Sigmoid colon (tissue), 7 donors: ENCODE measurements around the gene SVOPL. TPM values are rescaled to one million over a fixed set of nuclear protein-coding genes. Genes with fewer than 3 reads are reported as not detected.

Source experiments
- DNase-seq: peaks from one replicate; pipeline ENCODE4 v3.0.0-alpha.2; 2019
- H3K27ac ChIP-seq, 4 donors: fragments of 200-600 bp; sonication (generic); one replicate each; pipeline ENCODE4 v1.5.1; 2016 to 2019; ENCODE audit warnings: mild to moderate bottlenecking in 1 of 4
- H3K27me3 ChIP-seq, 3 donors: fragments of 200-600 bp; sonication (generic); one replicate each; pipeline ENCODE4 v1.5.1; 2019; ENCODE audit warnings: mild to moderate bottlenecking in 1 of 3
- H3K36me3 ChIP-seq, 4 donors: fragments of 200-600 bp; sonication (generic); one replicate each; pipeline ENCODE4 v1.5.1; 2016 to 2019
- H3K4me1 ChIP-seq, 4 donors: fragments of 200-600 bp; sonication (generic); one replicate each; pipeline ENCODE4 v1.5.1; 2017 to 2019
- H3K4me3 ChIP-seq, 4 donors: fragments of 200-600 bp; sonication (generic); one replicate each; pipeline ENCODE4 v1.5.1; 2017 to 2019; ENCODE audit warnings: mild to moderate bottlenecking in 2 of 4, moderate library complexity in 1 of 4
- H3K9me3 ChIP-seq, 4 donors: fragments of 200-600 bp in 3 of 4; sonication (generic) in 3 of 4; one replicate each; pipeline versions ENCODE4 v1.5.1 to v1.6.1; 2013 to 2019
- EP300 ChIP-seq, 4 donors: sonication (generic); formaldehyde crosslinking; IDR thresholded peaks; one replicate each; pipeline ENCODE4 v1.6.1; 2017; ENCODE audit warnings: antibody characterized with exemption in 4 of 4
- POLR2A ChIP-seq, 2 donors: fragments of 450-650 bp; IDR thresholded peaks; one replicate each; pipeline ENCODE4 v1.6.1; 2016; ENCODE audit warnings: antibody characterized with exemption in 2 of 2, mild to moderate bottlenecking in 2 of 2, moderate library complexity in 2 of 2
- POLR2AphosphoS5 ChIP-seq, 4 donors: sonication (generic); formaldehyde crosslinking; IDR thresholded peaks; one replicate each; pipeline ENCODE4 v1.6.1; 2017; ENCODE audit warnings: antibody characterized with exemption in 4 of 4
- WGBS, 2 donors: extraction: QIAGEN DNeasy Blood & Tissue Kit; methylation state at CpG; one replicate each; pipeline ENCODE4 v1.1.7; 2013; 5-methylcytosine and 5-hydroxymethylcytosine counted together
- intact Hi-C: fragments of 100-400 bp; cut with DNase I; formaldehyde crosslinking; loops from one replicate; pipeline ENCODE4 v1.15.1; 2023
- polyA plus RNA-seq, 3 donors: library from polyadenylated mRNA; stranded (reverse); fragments of 200-250 nt; gene quantifications; one replicate each; pipeline ENCODE4 v1.2.3, GENCODE V29; 2013
- total RNA-seq, 4 donors: library from RNA; depleted of rRNA; stranded (reverse); fragments of >200 nt; gene quantifications; one replicate each; pipeline ENCODE4 v1.1.0, GENCODE V29; 2016
- TF ChIP-seq, protein P1 (sequence below), 4 experiments: fragments of 450-650 bp in 3 of 4; fragments of 200-600 bp in 1 of 4; IDR thresholded peaks; one replicate each; pipeline ENCODE4 v1.5.1; 2016 to 2019; ENCODE audit warnings: antibody characterized with exemption in 4 of 4, mild to moderate bottlenecking in 3 of 4, moderate library complexity in 2 of 4
- donor health status: healthy with polysubstance abuse.
- donor health status: Bipolar disorder and iron deficiency.
- donor health status: healthy.

SVOPL gene
- total and polyA plus RNA-seq, 7 donors: 1.8 to 2.3 TPM; not detected in 5

DNA sequence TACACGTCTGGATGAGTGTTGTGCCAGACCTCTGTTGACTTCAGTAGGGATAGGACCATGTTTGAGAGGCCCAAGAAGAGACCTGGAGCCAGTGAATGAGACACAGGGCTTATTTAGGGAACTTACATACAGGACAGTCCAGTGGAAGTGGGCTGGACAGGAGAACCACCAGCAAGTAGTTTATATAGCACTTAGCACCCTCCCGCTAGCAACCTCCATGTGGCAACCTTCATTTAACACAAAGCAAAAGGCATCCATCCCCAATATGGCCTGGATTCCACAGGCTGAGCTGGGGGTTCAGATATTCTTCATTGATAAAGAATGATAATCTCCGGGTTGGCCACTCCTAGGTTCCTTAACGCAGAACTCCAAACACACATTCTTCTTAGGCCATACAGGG, 147.4 kb downstream of the SVOPL start:
- TF ChIP-seq, protein P1, sequence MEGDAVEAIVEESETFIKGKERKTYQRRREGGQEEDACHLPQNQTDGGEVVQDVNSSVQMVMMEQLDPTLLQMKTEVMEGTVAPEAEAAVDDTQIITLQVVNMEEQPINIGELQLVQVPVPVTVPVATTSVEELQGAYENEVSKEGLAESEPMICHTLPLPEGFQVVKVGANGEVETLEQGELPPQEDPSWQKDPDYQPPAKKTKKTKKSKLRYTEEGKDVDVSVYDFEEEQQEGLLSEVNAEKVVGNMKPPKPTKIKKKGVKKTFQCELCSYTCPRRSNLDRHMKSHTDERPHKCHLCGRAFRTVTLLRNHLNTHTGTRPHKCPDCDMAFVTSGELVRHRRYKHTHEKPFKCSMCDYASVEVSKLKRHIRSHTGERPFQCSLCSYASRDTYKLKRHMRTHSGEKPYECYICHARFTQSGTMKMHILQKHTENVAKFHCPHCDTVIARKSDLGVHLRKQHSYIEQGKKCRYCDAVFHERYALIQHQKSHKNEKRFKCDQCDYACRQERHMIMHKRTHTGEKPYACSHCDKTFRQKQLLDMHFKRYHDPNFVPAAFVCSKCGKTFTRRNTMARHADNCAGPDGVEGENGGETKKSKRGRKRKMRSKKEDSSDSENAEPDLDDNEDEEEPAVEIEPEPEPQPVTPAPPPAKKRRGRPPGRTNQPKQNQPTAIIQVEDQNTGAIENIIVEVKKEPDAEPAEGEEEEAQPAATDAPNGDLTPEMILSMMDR (IDR thresholded peaks at IDR 0.05): no peak
- TF ChIP-seq EP300 (IDR thresholded peaks at IDR 0.05) (no peak), POLR2AphosphoS5 (IDR thresholded peaks at IDR 0.05) (no peak), POLR2A (IDR thresholded peaks at IDR 0.05) (no peak)
- peaks cover 0 to 82% (median 57%) of the 10 kb centered on the region in 4 donors for H3K36me3 ChIP-seq
- H3K4me1 ChIP-seq: no peaks in the 10 kb centered on the region
- H3K27ac ChIP-seq: no peak overlapping the region
- intact Hi-C loops: no loop called here
- no peaks in the 10 kb centered on the region for H3K27me3 ChIP-seq
- H3K9me3 ChIP-seq: peaks cover 0 to 31% (median 24%) of the 10 kb centered on the region in 4 donors
- no peak for DNase-seq
- WGBS, 2 donors: 98% methylated on average over 4 of the region's 4 CpGs
- H3K4me3 ChIP-seq: no peak overlapping the region

DNA sequence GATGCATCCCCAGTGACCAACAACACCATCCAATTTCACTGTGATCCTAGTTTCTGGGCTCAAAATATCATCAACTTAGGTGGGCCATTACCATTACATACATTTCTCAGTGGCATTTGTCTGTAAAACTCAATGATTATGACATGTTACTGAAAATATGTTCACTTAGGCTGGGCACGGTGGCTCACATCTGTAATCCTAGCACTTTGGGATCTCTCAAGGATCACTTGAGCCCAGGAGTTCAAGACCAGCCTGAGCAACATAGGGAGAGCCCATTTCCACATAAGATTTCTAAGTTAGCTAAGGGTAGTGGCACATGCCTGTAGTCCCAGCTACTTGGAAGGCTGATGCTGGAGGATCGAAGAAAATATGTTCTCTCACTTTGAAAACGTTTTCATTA, 150.1 kb downstream of the SVOPL start:
- Histone ChIP-seq H3K4me3 (no peak overlapping the region), H3K4me1 (no peaks in the 10 kb centered on the region), H3K36me3 (peaks cover 0 to 64% (median 38%) of the 10 kb centered on the region in 4 donors), H3K27ac (no peak overlapping the region), H3K9me3 (peaks cover 0 to 7% (median 3%) of the 10 kb centered on the region in 4 donors), H3K27me3 (no peaks in the 10 kb centered on the region)
- TF ChIP-seq POLR2A (IDR thresholded peaks at IDR 0.05) (no peak), EP300 (IDR thresholded peaks at IDR 0.05) (no peak), POLR2AphosphoS5 (IDR thresholded peaks at IDR 0.05) (no peak)
- TF ChIP-seq, protein P1 (IDR thresholded peaks at IDR 0.05): no peak
- 96 to 97% methylated on average over 3 of the region's 3 CpGs for WGBS, 2 donors
- intact Hi-C loops: no loop called here
- no peak for DNase-seq

DNA sequence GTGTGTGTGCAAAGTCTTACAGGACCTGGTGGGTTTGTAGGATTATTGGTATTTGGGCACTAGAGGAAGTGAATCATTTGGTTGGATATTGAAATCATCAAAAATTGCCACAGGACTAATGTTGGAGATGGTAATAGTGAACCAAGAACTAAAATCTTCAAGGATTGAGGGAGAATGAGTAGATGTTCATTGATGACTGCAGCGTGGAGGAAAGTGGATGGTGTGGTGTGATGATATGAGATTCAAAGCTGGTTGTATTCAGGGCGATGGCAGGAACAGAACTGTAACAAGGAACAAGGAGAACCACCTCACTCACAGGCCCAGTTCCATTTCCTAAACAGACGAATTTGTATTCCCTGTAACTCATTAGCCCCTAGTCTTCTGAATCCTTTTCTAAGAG, 150.8 kb downstream of the SVOPL start:
- TF ChIP-seq, protein P1 (IDR thresholded peaks at IDR 0.05): no peak
- TF ChIP-seq POLR2AphosphoS5 (IDR thresholded peaks at IDR 0.05): no peak
- TF ChIP-seq EP300 (IDR thresholded peaks at IDR 0.05): no peak
- no peak for TF ChIP-seq POLR2A (IDR thresholded peaks at IDR 0.05)
- 96% methylated on average over 3 of the region's 3 CpGs for WGBS, 2 donors
- no peaks in the 10 kb centered on the region for H3K4me1 ChIP-seq
- DNase-seq: no peak
- H3K36me3 ChIP-seq: peaks cover 0 to 59% (median 31%) of the 10 kb centered on the region in 4 donors
- no peaks in the 10 kb centered on the region for H3K27me3 ChIP-seq
- H3K27ac ChIP-seq: no peak overlapping the region
- intact Hi-C loops: no loop called here
- no peak overlapping the region for H3K4me3 ChIP-seq
- peaks cover 0 to 4% (median 1%) of the 10 kb centered on the region in 4 donors for H3K9me3 ChIP-seq

DNA sequence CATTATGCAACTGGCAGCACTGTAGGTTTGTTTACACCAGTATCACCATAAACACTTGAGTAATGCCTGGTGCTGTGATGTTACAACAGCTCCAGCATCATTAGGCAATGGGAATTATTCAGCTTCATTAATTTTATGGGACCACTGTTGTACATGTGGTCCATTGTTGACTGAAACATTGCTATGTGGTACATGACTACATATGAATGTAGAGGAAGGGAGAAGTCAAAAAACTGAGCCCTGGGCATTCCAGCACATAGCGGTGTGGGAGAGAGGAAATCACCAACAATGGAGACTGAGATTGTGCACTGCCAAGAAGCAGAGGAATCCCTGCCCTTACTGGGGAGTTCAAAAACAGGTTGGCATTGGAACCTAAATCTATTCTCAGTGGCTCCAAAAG, 152.1 kb downstream of the SVOPL start:
- intact Hi-C loops: no loop called here
- H3K4me3 ChIP-seq: no peak overlapping the region
- H3K9me3 ChIP-seq: no peaks in the 10 kb centered on the region
- no peak for DNase-seq
- WGBS, 2 donors: 95 to 97% methylated on average over 1 of the region's 1 CpG
- H3K4me1 ChIP-seq: no peaks in the 10 kb centered on the region
- no peak overlapping the region for H3K27ac ChIP-seq
- TF ChIP-seq POLR2AphosphoS5 (IDR thresholded peaks at IDR 0.05) (no peak), EP300 (IDR thresholded peaks at IDR 0.05) (no peak), POLR2A (IDR thresholded peaks at IDR 0.05) (no peak)
- TF ChIP-seq, protein P1 (IDR thresholded peaks at IDR 0.05): no peak
- H3K27me3 ChIP-seq: no peaks in the 10 kb centered on the region
- peaks cover 0 to 50% (median 22%) of the 10 kb centered on the region in 4 donors for H3K36me3 ChIP-seq

DNA sequence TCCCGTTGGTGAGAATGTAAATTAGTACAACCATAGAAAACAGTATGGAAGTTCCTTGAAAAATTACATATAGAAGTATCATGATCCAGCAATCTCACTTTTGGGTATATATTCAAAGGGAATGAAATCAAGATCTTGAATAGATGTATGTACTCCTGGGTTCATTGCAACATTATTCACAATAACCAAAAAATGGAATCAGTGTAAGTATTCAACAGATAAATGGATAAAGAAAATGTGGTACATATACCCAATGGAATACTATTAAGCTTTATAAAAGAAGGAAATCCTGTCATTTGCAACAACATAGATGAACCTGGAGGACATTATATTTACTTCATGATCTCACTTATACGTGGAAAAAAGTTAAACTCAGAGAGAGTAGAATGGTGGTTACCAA, 154.3 kb downstream of the SVOPL start:
- WGBS, 2 donors: 95 to 99% methylated on average over 2 of the region's 2 CpGs
- Histone ChIP-seq H3K4me1 (no peaks in the 10 kb centered on the region), H3K9me3 (no peaks in the 10 kb centered on the region), H3K4me3 (no peak overlapping the region), H3K27ac (no peak overlapping the region), H3K36me3 (peaks cover 0 to 38% (median 6%) of the 10 kb centered on the region in 4 donors), H3K27me3 (no peaks in the 10 kb centered on the region)
- intact Hi-C loops: no loop called here
- no peak for TF ChIP-seq EP300 (IDR thresholded peaks at IDR 0.05)
- TF ChIP-seq, protein P1 (IDR thresholded peaks at IDR 0.05): no peak
- no peak for TF ChIP-seq POLR2AphosphoS5 (IDR thresholded peaks at IDR 0.05)
- TF ChIP-seq POLR2A (IDR thresholded peaks at IDR 0.05): no peak
- no peak for DNase-seq
